Measurements from ENCODE around the gene CYP2W1.
"Not testable (repeated sequence)": the region's sequence is repeated elsewhere in the genome, so short reads cannot be mapped to it uniquely, and the experiment has no call there.

CYP2W1 gene

GRCh38 chr7:997404-998395, 14.7 kb downstream of the CYP2W1 start:
- DNase-seq (ENCODE audit: low read depth), result no peak

DNA sequence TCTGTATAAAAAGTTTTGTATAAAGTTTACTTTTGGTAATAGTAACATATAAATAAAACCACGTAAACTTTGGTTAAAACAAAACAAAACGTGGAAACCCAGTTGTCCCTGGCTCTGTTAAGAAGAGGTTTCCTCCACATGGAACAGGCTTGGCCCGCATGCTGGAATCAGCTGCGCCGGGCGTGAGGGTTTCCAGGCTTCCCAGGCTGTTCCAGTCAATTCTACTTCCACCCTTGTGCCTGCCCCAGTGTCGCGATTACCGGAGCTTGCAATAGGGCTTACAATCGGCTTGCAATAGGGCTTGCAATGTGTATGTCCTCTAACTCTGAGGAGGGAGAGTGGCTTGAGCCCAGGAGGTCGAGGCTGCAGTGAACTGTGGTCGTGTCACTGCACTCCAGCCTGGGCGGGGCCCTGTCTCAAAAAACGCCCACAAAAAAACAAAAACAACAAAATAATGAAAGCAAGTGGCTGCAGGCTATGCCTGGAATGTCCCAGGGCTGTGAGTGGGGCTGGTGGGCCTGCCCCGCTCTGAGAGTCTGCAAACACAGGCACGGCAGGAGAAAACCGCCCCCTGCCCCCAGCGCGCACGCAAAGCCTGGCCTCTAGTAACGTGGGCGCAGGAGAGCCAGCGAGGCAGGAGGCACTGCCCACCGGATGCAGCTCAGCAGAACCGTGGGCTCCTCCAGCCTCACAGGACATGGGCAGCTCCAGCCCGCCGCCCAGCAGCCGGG, 16.3 kb downstream of the CYP2W1 start:
- no peak for DNase-seq (ENCODE audit: low read depth)

DNA sequence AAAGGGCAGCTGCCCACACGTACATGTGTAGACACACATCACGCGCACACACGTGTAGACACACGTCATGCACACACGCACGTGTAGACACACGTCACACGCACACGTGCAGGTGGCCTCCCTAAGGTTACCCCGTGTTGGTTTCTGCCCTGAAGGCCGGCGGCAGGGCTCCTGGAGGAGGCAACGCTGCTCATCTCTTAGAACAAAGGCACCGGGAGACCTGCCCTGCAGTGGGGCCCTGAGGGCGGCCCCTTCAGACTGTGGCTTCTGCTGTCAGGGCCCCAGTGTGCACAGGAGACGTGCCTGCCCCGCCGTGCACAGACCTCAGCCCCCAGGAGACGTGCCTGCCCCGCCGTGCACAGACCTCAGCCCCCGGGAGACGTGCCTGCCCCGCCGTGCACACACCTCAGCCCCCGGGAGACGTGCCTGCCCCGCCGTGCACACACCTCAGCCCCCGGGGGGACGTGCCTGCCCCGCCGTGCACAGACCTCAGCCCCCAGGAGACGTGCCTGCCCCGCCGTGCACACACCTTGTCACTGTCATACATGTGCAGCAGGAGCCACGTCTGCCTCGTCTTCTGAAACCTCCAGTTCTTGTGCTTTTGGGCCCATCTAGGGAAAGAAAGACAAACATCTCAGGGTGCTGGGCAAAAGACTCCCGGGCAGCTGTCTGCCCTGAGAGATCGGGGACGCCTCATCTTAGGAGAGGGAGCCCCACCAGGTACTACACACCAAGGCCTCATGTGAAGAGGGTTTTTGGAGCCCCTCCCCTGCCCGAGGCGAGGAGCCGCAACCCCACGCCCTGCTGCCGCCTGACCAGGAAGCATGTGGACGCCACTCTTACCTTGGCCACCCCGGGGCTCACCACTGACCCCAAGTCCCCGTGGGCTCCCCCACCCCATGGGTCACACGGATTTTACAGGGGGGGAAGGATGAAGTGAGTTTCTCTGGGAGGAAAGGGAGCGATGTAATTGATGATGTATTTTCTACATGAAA, 17.3 kb downstream of the CYP2W1 start:
- no peak for DNase-seq (ENCODE audit: low read depth)

DNA sequence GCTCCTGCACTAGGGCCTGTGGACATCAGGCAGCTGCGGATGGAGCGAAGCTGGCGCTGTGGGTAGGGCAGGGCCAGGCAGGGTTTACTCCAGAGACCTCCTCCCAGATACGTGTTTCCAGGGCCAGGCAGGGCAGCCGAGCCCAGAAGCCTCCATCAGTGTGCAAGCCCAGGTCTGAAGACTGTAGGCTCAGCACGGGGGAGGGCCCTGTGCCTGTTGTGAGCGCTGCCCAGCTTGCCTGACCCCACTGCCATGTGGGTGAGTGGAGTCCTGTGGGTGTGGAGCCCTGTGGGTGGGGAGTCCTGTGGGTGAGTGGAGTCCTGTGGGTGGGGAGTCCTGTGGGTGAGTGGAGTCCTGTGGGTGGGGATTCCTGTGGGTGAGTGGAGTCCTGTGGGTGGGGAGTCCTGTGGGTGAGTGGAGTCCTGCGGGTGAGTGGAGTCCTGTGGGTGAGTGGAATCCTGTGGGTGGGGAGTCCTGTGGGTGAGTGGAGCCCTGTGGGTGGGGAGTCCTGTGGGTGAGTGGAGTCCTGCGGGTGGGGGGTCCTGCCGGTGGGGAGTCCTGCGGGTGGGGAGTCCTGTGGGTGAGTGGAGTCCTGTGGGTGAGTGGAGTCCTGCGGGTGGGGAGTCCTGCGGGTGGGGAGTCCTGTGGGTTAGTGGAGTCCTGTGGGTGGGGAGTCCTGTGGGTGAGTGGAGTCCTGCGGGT, 18.2 kb downstream of the CYP2W1 start:
- DNase-seq (ENCODE audit: low read depth), result not testable (repeated sequence)

GRCh38 chr7:1002026-1002425, 19.0 kb downstream of the CYP2W1 start:
- DNase-seq (ENCODE audit: low read depth), result not testable (repeated sequence)

- not testable (repeated sequence) for DNase-seq (ENCODE audit: low read depth)
Measured at GRCh38 chr7:1002445-1002844, 19.5 kb downstream of the CYP2W1 start.

DNA sequence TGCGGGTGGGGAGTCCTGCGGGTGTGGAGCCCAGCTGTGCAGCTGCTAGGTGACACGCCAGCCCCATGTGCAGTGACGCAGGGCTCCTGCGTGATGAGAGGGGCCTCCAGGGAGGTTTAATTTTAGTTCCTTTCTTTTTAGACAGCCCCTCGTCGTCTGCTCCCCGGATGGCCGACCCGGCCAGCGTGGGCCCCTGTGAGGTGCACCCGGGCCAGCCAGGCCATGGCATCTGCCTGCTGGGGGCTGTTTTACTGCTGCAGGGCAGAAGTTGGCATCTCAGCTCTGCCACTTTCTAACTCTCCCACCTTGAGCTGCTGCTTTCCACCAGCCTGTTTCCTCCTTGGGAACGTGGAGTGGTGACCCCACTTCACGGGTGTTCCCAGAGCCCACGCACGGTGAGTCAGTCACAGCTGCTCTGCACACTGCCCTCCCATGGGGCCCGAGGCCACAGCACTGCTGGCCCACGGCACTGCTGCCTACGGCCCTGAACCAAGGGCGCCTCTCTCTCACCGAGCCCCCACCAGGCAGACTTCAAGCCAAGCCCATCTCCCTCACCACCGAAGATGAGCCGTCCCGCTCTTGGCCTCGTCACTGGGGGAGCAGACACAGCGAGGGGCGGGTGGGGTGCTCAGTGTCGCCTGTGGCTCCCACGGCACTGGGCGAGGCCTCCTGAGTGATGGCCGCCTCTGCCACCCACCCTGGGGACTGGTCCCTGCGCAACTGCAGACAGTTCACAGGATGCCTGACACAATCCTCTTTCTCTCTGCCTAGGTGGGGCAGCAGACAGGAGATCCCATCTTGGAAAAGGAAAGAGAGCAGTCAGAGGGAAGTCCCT, 21.3 kb downstream of the CYP2W1 start:
- DNase-seq (ENCODE audit: low read depth), result no peak

DNA sequence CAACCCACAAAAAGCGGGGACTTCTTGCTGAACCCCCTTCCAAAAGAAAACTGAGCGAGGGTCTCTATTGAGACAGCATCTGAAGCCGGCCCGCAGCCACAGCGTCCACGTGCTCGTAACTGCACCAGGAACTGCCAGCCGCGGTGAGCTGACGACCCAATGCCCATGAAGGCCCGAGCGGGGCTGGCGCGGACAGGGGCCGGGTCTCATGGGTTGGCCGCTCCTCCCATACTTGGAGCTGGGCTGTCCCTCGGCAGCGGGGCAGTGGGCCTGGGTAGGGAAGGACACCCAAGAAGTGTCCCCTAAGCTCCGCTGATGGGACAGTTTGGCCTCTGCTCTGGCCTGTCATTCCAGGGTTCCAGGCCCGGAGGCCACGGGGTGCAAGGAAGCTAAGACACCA, 22.3 kb downstream of the CYP2W1 start:
- no peak for DNase-seq (ENCODE audit: low read depth)

GRCh38 chr7:1007901-1008300, 24.9 kb downstream of the CYP2W1 start:
- no peak for DNase-seq (ENCODE audit: low read depth)

- DNase-seq (ENCODE audit: low read depth), result no peak
Measured at GRCh38 chr7:1008733-1009363, 25.9 kb downstream of the CYP2W1 start.

GRCh38 chr7:1009747-1010146, 26.8 kb downstream of the CYP2W1 start:
- no peak for DNase-seq (ENCODE audit: low read depth)

DNA sequence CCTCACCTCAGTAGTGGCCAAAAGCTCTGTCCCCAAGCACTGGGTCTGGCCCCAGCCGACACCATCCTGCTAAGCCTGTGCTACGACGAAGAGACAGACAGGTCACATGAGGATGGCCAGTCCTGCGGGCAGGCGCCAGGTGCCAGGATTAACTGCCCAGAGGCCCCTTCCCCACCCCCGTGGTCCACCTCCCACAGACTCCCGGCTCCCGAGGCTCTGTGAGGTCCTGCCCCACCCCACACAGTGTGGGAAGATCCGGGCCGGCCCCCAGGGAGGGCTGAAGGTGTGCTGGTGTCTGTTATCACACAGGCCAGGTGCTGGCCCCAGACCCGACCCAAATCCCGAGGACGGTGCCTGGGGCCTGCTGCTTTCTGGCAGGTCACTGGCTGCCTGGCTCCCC, 27.2 kb downstream of the CYP2W1 start:
- no peak for DNase-seq (ENCODE audit: low read depth)

DNA sequence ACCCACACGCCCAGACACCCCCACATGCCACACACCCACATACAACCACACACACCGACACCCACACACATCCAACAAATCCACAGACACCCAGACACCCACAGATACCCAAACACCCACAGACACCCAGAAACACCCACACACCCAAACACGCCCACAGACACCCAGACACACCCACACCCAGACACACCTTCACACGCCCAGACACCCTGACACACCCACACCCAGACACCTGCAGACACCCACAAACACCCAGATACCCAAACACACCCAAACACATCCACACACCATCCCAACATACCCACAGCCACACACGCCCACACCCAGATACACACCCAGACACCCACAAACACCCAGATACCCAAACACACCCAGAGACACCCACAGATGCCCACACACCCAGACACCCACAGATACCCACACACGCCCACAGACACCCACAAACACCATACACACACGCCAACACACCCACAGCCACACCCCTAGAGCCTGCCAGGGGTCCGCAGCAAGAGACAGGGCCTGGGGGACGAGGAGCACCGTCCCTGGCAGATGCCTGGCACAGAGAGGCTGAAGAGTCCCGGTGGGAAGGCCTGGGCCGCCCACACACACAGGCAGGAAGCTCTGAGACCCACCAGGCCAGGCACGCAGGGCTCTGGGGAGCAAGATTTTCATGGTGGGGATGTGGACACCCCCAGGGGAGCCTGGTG, 28.5 kb downstream of the CYP2W1 start:
- no peak for DNase-seq (ENCODE audit: low read depth)

- no peak for DNase-seq (ENCODE audit: low read depth)
Measured at GRCh38 chr7:1012004-1012715, 29.2 kb downstream of the CYP2W1 start.

GRCh38 chr7:1012716-1013095, 29.7 kb downstream of the CYP2W1 start:
- no peak for DNase-seq (ENCODE audit: low read depth)

DNA sequence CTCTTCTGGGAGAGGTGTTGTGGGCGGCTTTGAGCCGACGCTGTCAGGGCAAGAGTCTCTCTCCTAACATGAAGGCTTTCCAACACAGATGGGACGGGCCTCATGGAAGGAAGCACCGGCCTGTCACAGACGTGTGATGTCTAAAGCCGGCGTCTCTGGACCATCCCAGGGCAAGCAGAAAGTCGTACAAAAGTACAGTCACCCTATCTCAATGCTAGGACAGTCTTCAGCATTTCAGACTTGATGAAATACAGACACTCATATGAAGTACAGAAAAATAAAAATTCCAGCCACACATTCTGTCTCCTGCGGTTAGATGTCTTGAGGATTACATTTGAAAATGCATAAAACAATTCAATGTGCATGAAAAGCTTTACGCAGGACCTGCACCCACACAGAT, 30.6 kb downstream of the CYP2W1 start:
- no peak for DNase-seq (ENCODE audit: low read depth)

DNA sequence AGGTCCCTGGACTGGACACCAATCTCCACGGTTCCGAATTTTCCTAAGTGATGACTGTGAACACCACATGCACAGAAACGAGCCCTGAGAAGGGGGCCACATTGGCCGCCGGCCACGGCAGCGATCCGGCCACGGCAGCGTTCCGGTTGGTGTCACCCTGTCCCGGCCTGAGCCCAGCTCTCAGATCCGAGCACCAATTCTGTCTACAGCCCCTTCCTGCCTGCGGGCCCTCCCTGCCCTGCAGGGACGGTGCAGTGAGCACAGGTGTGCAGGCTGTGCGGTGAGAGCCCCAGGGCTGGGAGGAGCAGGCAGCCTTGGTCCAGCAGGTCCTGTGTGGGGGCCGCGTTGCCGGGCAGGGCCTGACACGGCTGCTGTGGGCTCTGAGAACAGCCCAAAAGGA, 31.7 kb downstream of the CYP2W1 start:
- DNase-seq (ENCODE audit: low read depth), result no peak

Measured in stimulated activated CD8-positive, alpha-beta memory T cell treated with anti-CD3 and anti-CD28 coated beads, Interleukin-15, amount 100 ng/mL, for 1 hour (primary cell).